COLO668 (cell line): ENCODE results near the gene IL12RB1.
A peak's percentile ranks its signal among the peaks of the same experiment; 100 is the strongest.

Experiments
- DNase-seq: peaks from one replicate; lab custom pipeline; 2025; ENCODE audit not compliant: unreplicated experiment; lab: John Stamatoyannopoulos, UW

IL12RB1 gene

DNA sequence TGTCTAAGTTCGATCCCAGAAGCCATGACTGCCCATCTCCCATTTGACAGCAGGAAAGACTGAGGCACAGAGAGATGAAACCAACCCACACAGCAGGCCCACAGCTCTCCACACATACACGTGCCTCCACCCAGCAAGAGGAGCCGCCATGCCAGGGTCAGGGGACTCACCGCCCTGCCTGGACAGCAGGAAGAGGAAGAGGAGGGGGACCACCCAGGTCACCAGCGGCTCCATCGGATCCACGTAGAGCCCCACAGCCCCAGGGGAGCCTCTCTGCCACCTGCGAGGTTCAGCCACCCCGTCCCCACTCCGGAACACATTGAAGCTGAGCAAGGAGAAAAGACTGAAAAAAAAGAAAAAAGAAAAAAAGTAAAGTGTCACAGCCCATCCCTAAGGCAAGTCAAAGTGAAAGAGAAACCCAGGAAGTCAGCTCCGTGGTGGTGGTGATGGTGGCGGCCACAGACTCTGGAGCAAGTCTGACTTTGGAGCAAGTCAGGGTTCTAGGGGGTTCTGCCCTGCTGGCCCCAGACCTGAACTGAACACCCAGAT, at the start of gene IL12RB1:
IL12RB1 (minus strand) TSS at position 345 of the 549 bp plus-strand sequence; CDS start at position 234, 111 bp downstream.
- no peak for DNase-seq

GRCh38 chr19:18135712-18136584, 49.2 kb upstream of the IL12RB1 start:
- peak; percentile 72 for DNase-seq

DNA sequence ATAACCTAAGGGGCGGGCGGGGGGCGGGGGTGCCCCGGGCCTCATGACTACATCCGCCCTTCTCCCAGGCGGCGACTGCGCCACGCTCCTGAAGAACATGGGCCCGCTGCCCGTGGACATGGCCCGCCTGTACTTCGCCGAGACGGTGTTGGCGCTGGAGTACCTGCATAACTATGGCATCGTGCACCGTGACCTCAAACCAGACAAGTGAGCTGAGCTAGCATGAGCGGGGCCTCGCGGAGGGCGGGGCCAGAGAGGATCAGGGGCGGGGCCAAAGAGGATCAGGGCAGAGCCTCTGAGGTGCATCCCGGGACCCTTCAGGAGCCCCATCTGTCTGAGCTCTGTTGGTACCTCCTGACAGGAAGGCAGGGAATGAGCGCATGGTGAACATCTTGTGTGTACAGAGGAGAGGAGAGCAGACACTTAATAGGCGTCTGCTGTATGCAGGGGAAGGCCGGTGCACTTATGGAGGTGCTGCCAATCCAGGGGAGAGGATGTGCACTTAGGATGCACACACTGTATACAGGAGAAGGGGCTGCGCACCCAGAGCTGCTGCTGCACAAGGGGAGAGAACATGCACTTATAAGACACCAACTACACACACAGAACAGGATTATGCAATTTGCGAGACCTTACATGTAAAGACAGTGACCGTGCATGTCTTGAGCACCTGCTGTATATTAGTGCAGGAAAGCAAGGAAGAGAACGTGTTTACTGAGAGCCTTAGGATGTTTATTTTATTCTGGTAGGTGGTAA, 45.3 kb upstream of the IL12RB1 start:
- DNase-seq = no peak

GRCh38 chr19:18130523-18131242, 43.9 kb upstream of the IL12RB1 start:
- DNase-seq = peak; percentile 15

GRCh38 chr19:18128805-18129204, 42.1 kb upstream of the IL12RB1 start:
- DNase-seq = no peak

GRCh38 chr19:18128044-18128443, 41.3 kb upstream of the IL12RB1 start:
- no peak for DNase-seq

DNA sequence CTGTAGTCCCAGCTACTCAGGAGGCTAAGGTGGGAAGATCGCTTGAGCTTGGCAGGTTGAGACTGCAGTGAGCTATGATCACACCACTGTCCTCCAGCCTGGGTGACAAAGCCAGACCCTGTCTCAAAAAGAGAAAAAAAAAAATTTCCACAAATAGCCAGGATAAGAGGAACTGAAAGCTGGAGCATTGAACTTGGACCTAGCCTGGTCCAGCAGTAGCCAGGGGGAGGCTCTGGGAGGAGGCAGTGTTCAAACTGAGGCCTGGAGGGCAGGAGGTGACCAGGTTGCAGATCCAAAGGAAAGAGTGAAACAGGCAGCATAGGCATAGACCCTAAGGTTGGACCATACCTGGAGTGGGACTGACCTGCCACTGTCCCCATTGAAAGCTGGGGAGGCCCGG, 39.4 kb upstream of the IL12RB1 start:
- DNase-seq = no peak

DNA sequence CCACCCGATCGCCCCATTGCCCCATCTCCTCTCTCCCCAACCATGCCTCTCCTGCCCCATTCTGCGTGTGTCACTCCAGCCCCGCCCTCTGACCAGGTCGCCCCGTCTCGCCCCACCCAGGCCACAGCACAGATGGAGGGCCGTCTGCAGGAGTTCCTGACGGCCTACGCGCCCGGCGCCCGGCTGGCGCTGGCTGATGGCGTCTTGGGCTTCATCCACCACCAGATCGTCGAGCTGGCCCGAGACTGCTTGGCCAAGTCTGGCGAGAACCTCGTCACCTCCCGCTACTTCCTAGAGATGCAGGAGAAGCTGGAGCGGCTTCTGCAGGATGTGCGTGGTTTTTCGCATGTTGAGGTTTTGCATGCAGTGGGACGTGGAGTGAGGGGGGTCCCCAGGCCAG, 37.1 kb upstream of the IL12RB1 start:
- DNase-seq = no peak

DNA sequence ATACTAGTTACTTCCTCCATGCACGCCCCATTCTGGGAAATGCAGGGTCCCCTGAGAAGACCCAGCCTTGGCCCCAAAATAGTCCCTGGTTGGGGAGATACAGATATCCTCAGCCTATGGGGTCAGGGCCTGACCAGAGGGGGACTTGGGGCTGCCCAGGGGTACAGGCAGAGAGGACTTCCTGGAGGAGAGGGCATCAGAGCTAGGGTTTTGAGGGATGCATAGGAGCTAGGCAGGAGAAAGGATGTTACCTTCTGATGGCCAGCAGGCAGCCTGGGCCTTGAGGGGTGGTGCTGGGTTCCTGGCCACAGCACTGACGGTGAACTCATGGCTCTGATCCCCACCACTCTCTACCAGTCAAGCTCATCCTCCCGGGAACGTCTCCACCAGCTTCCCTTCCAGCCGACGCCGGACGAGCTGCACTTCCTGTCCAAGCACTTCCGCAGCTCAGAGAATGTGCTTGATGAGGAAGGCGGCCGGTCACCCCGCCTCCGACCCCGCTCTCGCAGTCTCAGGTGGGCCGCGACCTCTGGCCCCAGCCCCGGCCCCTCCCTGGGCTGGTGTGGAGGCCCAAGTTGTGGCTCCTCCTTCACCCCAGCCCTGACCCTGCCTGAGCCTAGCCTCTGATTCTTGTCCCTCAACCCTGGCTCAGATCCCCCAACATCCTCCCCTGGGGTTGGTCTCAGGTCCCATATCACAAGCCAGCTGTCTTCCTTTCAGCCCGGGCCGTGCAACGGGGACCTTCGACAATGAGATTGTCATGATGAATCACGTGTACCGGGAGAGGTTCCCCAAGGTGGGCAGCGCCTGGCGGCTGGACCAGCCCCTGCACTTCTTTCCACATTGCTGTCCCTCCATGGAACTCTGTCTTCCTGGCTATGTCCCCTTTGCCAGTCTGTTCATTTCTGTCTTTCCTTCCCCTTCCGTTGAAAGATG, 36.4 kb upstream of the IL12RB1 start:
- no peak for DNase-seq

DNA sequence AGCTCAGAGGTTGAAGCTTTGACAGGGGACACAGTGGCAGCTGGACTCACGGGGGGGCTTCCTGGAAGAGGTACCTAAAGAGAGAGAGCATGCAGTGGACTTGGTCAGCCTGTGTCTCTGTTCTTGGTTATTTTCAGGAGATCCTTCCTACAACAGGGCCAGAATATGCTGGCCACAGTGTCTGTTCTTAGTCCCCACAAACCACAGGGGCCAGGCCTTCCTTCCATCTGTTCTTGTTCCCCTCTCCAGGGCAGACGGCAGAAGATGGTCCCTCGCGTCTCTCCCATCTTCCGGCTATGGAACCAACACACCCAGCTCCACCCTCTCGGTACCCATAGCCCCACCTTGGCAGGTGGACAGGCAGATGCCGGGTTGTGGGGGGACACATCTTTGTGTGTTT, 35.7 kb upstream of the IL12RB1 start:
- no peak for DNase-seq

GRCh38 chr19:18121166-18121565, 34.4 kb upstream of the IL12RB1 start:
- no peak for DNase-seq

GRCh38 chr19:18120127-18120526, 33.4 kb upstream of the IL12RB1 start:
- no peak for DNase-seq

GRCh38 chr19:18119717-18120105, 33.0 kb upstream of the IL12RB1 start:
- no peak for DNase-seq

- DNase-seq = no peak
These were observed 32.4 kb upstream of the IL12RB1 start for GRCh38 chr19:18119013-18119716.

DNA sequence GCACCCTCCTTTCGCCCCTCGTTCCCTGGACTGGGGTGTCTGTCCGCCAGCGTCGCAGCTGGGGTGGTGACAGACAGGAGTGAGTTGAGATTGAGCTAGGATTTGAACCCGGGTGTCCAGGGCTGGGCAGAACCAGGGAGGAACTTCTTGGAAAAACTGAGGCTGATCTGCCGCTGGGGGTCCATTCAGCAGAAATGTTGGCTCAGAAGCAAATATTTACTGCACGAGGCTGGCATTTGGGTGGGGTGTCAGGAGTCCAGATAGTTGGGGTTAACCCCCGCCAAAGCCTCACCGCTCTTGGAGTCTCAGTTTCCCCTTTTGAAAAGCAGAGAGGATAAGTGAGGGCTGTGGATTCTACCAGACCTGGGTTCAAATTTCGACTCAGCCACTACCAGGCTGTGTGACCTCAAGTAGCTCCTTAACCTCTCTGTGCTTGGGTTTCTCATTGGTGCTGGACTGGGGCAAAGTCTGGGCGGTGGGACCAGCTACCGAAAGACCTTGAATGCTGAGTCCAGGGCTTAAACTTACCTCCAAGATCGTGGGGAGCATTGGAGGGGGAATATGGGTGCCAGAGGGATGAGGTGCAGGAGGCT, 31.8 kb upstream of the IL12RB1 start:
- no peak for DNase-seq

- DNase-seq = peak; percentile 94
These were observed 31.1 kb upstream of the IL12RB1 start for GRCh38 chr19:18117692-18118378.

DNA sequence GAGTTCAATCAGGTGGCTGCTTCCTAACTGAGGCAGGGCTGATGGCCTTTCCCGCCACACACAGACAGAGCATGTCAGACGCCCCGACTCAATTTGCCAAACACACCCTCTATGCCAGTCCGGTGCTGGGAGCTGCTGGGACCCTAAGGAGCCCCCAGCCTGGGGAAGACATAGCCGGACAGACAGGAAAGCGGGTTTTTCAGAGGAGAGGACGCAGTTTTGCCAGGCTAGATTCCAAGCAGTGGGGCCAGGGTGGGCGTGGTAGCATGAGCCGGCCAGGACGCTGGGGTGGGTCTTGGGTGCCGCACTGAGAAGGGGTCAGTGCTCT, 30.6 kb upstream of the IL12RB1 start:
- no peak for DNase-seq

DNA sequence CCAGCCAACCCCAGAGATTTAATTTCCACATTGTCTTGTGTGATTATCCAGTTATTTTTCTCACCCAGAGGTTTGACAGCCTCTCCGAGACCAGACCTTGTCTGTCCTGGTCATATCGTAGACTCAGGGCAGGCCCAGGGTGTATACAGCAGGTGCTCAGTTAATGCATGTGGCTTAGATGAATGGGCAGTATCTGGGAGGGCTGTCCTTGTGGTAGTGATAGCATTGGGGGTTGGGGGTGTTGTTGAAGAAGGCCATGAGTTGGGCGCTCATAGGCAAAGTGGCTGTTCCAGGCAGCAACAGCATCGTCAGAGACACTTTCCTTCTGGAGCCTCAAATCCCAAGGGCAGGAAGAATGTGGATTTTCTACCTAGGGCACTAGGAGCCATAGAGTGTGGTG, 27.7 kb upstream of the IL12RB1 start:
- DNase-seq = no peak

DNA sequence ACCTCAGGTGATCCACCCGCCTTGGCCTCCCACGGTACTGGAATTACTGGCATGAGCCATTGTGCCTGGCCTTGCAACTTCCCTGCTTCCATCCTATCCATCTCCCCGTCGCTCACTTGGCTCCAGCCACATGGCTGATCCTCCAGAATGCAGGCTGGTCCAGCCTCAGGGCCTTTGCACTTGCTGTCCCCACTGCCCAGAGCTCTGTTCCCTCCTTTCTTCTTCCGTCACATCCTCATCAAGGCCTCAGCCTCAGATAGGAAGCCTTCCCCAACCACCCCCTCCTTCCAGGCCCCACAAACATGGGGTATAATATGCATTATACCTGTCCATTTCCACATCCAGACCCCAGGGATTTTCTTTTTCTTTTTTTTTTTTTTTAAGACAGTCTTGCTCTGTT, 27.1 kb upstream of the IL12RB1 start:
- no peak for DNase-seq
